ENCODE data around the gene ZSCAN20.

GRCh38 chr1:33501309-33501708 lies 28.9 kb downstream of the ZSCAN20 start:
- TF ChIP-seq EZH2 (IDR thresholded peaks at IDR 0.05; ENCODE audit: low read length, unreplicated experiment) (no peak), CTCF (conservative IDR thresholded peaks at IDR 0.05; ENCODE audit: low read depth, low read length) (no peak)

Measured in PC-3 (cell line).